Skeletal muscle tissue (tissue), 5 donors: Measurements from ENCODE around the gene ZNF658. TPM values are rescaled to one million over a fixed set of nuclear protein-coding genes. Genes with fewer than 3 reads are reported as not detected.
"Not testable (repeated sequence)": the region's sequence is repeated elsewhere in the genome, so short reads cannot be mapped to it uniquely, and the experiment has no call there.

Source experiments
- H3K27ac ChIP-seq: one replicate; pipeline ENCODE4 v1.7.0; 2013; ENCODE audit warnings: mild to moderate bottlenecking, low read depth, low read length, inconsistent platforms
- H3K27me3 ChIP-seq, 3 donors: one replicate each; pipeline ENCODE4 v1.7.0; 2013; ENCODE audit warnings: low read length in 3 of 3; ENCODE audit not compliant: control insufficient read depth in 3 of 3, insufficient read depth in 3 of 3
- H3K36me3 ChIP-seq, 3 donors: one replicate each; pipeline ENCODE4 v1.7.0; 2013; ENCODE audit warnings: low read length in 3 of 3; ENCODE audit not compliant: control insufficient read depth in 3 of 3, insufficient read depth in 3 of 3
- H3K4me1 ChIP-seq, 3 donors: one replicate each; pipeline ENCODE4 v1.7.0; 2013; ENCODE audit warnings: low read length in 3 of 3, mild to moderate bottlenecking in 3 of 3; ENCODE audit not compliant: control insufficient read depth in 3 of 3, insufficient read depth in 3 of 3
- H3K4me3 ChIP-seq, 3 donors: one replicate each; pipeline ENCODE4 v1.7.0; 2013; ENCODE audit warnings: low read length in 3 of 3
- H3K9ac ChIP-seq, 3 donors: one replicate each; pipeline ENCODE4 v1.7.0; 2013; ENCODE audit warnings: low read length in 3 of 3, mild to moderate bottlenecking in 3 of 3, moderate library complexity in 2 of 3, low read depth in 1 of 3
- H3K9me3 ChIP-seq, 3 donors: one replicate each; pipeline ENCODE4 v1.7.0; 2013; ENCODE audit warnings: low read length in 3 of 3; ENCODE audit not compliant: control insufficient read depth in 3 of 3
- small RNA-seq: library from RNA; depleted of rRNA; stranded (forward); fragments of <200 nt; gene quantifications from one replicate; pipeline ENCODE3, GENCODE V24; 2014
- total RNA-seq: library from RNA; depleted of rRNA; stranded (reverse); fragments of >200 nt; gene quantifications from one replicate; pipeline ENCODE4 v1.2.3, GENCODE V29; 2014
- donor health status: Osteomylitis.

ZNF658 gene
- total RNA-seq, 1 donor from 2014 or later: 9.9 TPM

DNA sequence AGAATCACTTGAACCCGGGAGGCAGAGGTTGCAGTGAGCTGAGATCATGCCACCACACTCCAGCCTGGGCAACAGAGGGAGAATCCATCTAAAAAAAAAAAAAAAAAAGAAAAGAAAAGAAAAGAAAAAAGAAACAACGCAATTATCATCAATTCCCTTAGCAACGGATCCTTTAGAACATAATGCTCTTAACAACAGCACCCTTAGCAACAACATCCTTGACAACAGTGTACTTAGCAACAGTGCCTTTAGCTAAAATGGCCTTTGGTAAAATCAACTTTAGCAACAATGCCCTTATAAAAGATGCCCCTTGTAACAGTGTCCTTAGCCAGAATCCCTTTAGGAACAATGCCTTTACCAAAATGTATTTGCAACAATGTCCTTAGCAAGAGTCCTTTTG lies 37.1 kb downstream of the ZNF658 start:
- not testable (repeated sequence) for H3K4me1 ChIP-seq, H3K9ac ChIP-seq, H3K27me3 ChIP-seq, H3K4me3 ChIP-seq, H3K27ac ChIP-seq, H3K36me3 ChIP-seq, H3K9me3 ChIP-seq

DNA sequence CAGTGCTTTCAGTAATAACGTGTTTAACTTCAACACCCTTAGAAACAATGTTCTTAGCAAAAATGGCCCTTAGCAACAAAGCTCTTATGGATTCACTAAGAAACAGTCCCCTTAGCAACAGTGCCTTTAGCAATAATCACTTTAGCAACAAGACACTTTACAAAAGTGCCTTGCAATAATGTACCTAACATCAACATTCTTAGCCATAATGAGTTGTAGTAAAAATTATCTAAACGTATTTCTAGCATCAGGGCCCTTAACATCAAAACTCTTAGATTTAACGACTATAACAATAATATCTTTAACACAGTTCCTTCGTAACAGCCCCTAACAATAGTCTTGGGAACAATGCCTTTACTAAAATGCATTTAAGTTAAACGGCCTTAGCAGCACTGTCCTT lies 37.8 kb downstream of the ZNF658 start:
- not testable (repeated sequence) for H3K27ac ChIP-seq, H3K9ac ChIP-seq, H3K4me3 ChIP-seq, H3K36me3 ChIP-seq, H3K27me3 ChIP-seq, H3K4me1 ChIP-seq, H3K9me3 ChIP-seq

DNA sequence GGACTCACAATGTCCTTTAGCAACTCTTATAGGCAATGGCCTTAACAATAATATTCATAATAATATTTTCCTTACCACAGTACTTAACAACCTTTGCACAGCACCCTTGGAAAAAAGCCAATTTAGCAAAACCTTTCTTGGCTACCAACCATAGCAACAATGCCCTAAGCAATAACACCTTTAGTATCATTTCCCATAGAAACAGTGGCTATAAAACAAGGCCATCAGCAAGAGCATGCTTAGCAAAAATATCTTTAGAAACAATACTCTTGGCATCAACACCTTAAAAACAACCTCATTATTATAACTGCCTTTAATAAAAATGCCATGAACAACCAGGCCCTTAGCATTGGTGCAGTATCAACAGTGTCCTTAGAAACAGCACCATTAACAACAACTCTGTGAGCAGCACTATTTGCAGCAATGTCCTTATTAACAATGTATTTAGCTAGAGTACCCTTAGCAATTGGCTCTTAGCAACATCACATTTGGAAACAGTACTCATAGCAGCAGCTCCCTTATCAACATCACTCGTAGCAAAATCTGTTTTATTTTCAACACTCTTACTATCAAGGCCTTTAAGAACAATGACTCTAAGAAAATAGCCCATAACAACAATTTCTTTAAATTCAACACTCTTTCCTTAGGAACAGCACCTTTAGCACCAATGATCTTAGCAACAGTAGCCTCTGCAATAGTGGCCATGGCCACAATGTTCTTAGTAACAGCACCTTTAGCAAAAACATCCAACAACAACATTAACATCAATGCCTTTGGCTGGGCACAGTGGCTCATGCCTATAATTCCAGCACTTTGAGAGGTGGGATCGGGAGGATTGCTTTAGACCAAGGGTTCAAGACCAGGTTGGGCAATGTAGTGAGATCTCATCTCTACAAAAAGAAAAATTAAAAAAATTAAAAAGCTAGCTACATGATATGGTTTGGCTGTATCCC lies 39.6 kb downstream of the ZNF658 start:
- H3K36me3 ChIP-seq, H3K27ac ChIP-seq, H3K9me3 ChIP-seq, H3K27me3 ChIP-seq, H3K4me3 ChIP-seq, H3K4me1 ChIP-seq, H3K9ac ChIP-seq: not testable (repeated sequence)

DNA sequence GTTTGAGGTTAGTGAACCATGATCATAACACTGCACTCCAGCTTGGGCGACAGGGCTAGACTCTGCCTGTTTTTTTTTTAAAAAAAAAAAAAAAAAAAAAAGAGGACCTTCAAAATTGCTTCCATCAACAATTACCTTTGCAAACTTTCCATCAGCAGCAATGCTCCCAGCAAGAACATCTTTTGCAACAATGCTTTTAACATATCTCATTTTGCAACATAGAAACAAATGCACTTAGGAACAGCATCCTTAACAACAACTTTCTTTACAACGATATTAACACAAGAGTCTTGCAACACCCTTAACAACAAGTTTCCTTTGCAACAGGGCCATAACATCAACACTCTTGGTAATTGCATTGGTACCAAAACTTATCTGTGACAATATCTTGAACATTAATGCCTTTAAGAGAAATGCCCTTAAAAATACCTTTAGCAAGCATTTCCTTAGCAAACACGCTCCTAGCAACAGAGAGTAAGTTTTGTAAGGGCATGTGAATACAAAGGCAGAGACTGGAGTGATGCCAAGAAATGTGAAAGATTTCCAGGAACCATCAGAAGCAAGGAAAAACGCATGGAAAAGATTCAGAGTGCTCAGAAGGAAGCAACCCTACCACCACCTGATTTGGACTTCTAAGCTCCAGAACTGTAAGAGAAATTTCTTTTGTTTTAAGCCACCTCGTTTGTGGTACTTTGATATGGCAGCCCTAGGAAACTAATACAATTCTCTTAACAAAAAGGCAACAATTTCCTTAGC lies 42.1 kb downstream of the ZNF658 start:
- H3K4me1 ChIP-seq, H3K36me3 ChIP-seq, H3K27ac ChIP-seq: not testable (repeated sequence)

DNA sequence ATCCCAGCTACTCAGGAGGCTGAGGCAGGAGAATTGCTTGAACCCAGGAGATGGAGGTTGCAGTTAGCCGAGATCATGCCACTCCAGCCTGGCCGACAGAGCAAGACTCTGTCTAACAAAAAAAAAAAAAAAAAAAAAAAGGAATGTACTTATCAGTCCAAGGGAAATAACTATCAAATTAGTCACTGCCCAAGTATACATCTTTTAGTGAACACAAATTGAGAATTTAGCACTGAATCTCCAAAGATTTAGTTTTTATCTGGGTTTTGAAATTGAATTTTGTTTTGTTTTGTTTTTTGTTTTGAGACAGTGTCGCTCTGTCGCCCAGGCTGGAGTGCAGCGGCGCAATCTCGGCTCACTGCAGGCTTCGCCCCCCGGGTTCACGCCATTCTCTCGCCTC lies 52.1 kb downstream of the ZNF658 start:
- not testable (repeated sequence) for H3K4me1 ChIP-seq, H3K9ac ChIP-seq, H3K36me3 ChIP-seq, H3K27ac ChIP-seq, H3K9me3 ChIP-seq, H3K4me3 ChIP-seq, H3K27me3 ChIP-seq

More for the DNA sequence above, 42.1 kb downstream of the ZNF658 start:
- H3K27me3 ChIP-seq, H3K9me3 ChIP-seq, H3K4me3 ChIP-seq, H3K9ac ChIP-seq: not testable (repeated sequence)

Small RNA genes lying within 50 kb of the gene (small RNA-seq; reads per million reads assigned to genes)
- gene AL353770.2: not detected

Other genes with a start within 250 kb of the ZNF658 start
- not detected for gene SPATA31A3, start 91.8 kb downstream of the ZNF658 start, total RNA-seq